Testis (tissue), 3 donors: ENCODE measurements around the gene EYA2. TPM values are rescaled to one million over a fixed set of nuclear protein-coding genes. Genes with fewer than 3 reads are reported as not detected.

Experiments
- DNase-seq: peaks from one replicate; pipeline ENCODE4 v3.0.0-alpha.2; 2019
- H3K27ac ChIP-seq, 2 donors: fragments of 200-600 bp; sonication (generic); one replicate each; pipeline ENCODE4 v1.5.1; 2019
- H3K27me3 ChIP-seq: fragments of 200-600 bp; sonication (generic); one replicate; pipeline ENCODE4 v1.5.1; 2019
- H3K36me3 ChIP-seq: fragments of 200-600 bp; sonication (generic); one replicate; pipeline ENCODE4 v1.5.1; 2017; ENCODE audit warnings: low read depth; ENCODE audit errors: missing control alignments
- H3K4me1 ChIP-seq: fragments of 200-600 bp; sonication (generic); one replicate; pipeline ENCODE4 v1.5.1; 2019
- H3K4me3 ChIP-seq, 2 donors: fragments of 200-600 bp; sonication (generic); one replicate each; pipeline ENCODE4 v1.5.1; 2017 to 2019
- H3K9me3 ChIP-seq: fragments of 200-600 bp; sonication (generic); one replicate; pipeline ENCODE4 v1.5.1; 2017
- CTCF ChIP-seq, 3 experiments: fragments of 450-650 bp in 2 of 3; fragments of 200-600 bp in 1 of 3; sonication (generic) in 1 of 3; IDR thresholded peaks; one replicate each; pipeline ENCODE4 v1.5.1; 2016 to 2019; ENCODE audit warnings: antibody characterized with exemption in 3 of 3, mild to moderate bottlenecking in 2 of 3, moderate library complexity in 1 of 3
- POLR2A ChIP-seq: fragments of 450-650 bp; IDR thresholded peaks from one replicate; pipeline ENCODE4 v1.6.1; 2017; ENCODE audit warnings: antibody characterized with exemption, mild to moderate bottlenecking, moderate library complexity
- WGBS, 2 donors: methylation state at CpG; one replicate each; pipeline ENCODE4 v1.1.5; 2018; 5-methylcytosine and 5-hydroxymethylcytosine counted together
- intact Hi-C: fragments of 100-400 bp; cut with DNase I; formaldehyde crosslinking; loops from one replicate; pipeline ENCODE4 v1.15.1; 2023; ENCODE audit warnings: low total_unique reads
- polyA plus RNA-seq: library from polyadenylated mRNA; stranded (reverse); fragments of 350-450 nt; fragmentation: Illumina TruSeq; extraction: RNeasy Lipid Tissue Mini Kit (QIAGEN cat#74804); gene quantifications from one replicate; pipeline ENCODE4 v1.2.3, GENCODE V29; 2014; ENCODE audit warnings: low read depth, low replicate concordance; ENCODE audit not compliant: insufficient read depth
- total RNA-seq, 2 donors: library from RNA; depleted of rRNA; stranded (reverse); fragments of >200 nt; gene quantifications; one replicate each; pipeline ENCODE4 v1.2.3, GENCODE V29; 2016

Gene EYA2
- total and polyA plus RNA-seq, 3 donors from 2014 or later, result 14.6 to 17.2 (median 16.2) TPM

- Histone ChIP-seq H3K36me3 (no peaks in the 10 kb centered on the region), H3K4me1 (no peaks in the 10 kb centered on the region), H3K4me3 (no peak overlapping the region), H3K27ac (no peak overlapping the region), H3K27me3 (no peaks in the 10 kb centered on the region), H3K9me3 (no peaks in the 10 kb centered on the region)
- TF ChIP-seq CTCF (IDR thresholded peaks at IDR 0.05) (no peak), POLR2A (no peak)
- intact Hi-C loops, result no loop called here
- DNase-seq, result no peak
- WGBS, 2 donors, result 70 to 88% methylated on average over 2 to 11 of the region's 11 CpGs
These were observed 105.3 kb downstream of the EYA2 start for GRCh38 chr20:46999801-47000465.

- DNase-seq, result no peak
- TF ChIP-seq CTCF (IDR thresholded peaks at IDR 0.05) (no peak), POLR2A (no peak)
- Histone ChIP-seq H3K27ac (no peak overlapping the region), H3K27me3 (no peaks in the 10 kb centered on the region), H3K36me3 (no peaks in the 10 kb centered on the region), H3K4me1 (no peaks in the 10 kb centered on the region), H3K9me3 (no peaks in the 10 kb centered on the region), H3K4me3 (no peak overlapping the region)
- intact Hi-C loops, result no loop called here
- 90 to 92% methylated on average over 6 of the region's 6 CpGs for WGBS, 2 donors
These were observed 108.6 kb downstream of the EYA2 start for GRCh38 chr20:47003223-47003622.

- H3K9me3 ChIP-seq, result no peaks in the 10 kb centered on the region
- intact Hi-C loops, result no loop called here
- no peak for TF ChIP-seq POLR2A
- TF ChIP-seq CTCF (IDR thresholded peaks at IDR 0.05), result no peak
- no peak overlapping the region for H3K27ac ChIP-seq
- no peak for DNase-seq
- no peak overlapping the region for H3K4me3 ChIP-seq
- H3K36me3 ChIP-seq, result no peaks in the 10 kb centered on the region
- 96% methylated on average over 4 of the region's 4 CpGs for WGBS, 2 donors
- H3K4me1 ChIP-seq, result no peaks in the 10 kb centered on the region
- H3K27me3 ChIP-seq, result no peaks in the 10 kb centered on the region
These were observed 109.5 kb downstream of the EYA2 start for GRCh38 chr20:47004179-47004578.

- 50 to 59% methylated on average over 13 to 14 of the region's 14 CpGs for WGBS, 2 donors
- intact Hi-C loops, result no loop called here
- Histone ChIP-seq H3K4me1 (no peaks in the 10 kb centered on the region), H3K27me3 (no peaks in the 10 kb centered on the region), H3K4me3 (no peak overlapping the region), H3K27ac (no peak overlapping the region), H3K9me3 (no peaks in the 10 kb centered on the region), H3K36me3 (no peaks in the 10 kb centered on the region)
- DNase-seq, result no peak
- no peak for TF ChIP-seq CTCF (IDR thresholded peaks at IDR 0.05)
- TF ChIP-seq POLR2A, result no peak
These were observed 113.4 kb downstream of the EYA2 start for GRCh38 chr20:47007826-47008655.
